DOHH2 (cell line): ENCODE measurements around the gene DAGLA.

Experiments
- EZH2phosphoT487 ChIP-seq: fragments of 200-600 bp; sonication (generic); IDR thresholded peaks from 2 replicates; pipeline ENCODE4 v1.6.1; 2017; ENCODE audit warnings: borderline replicate concordance, mild to moderate bottlenecking, antibody characterized with exemption, low read length, moderate library complexity, mixed read lengths
- TF ChIP-seq, protein P1 (sequence below): fragments of 200-600 bp; sonication (generic); IDR thresholded peaks from one replicate; pipeline ENCODE4 v1.5.1; 2014; ENCODE audit warnings: antibody characterized with exemption, mild to moderate bottlenecking, low read depth, low read length; ENCODE audit not compliant: poor library complexity, severe bottlenecking

DNA sequence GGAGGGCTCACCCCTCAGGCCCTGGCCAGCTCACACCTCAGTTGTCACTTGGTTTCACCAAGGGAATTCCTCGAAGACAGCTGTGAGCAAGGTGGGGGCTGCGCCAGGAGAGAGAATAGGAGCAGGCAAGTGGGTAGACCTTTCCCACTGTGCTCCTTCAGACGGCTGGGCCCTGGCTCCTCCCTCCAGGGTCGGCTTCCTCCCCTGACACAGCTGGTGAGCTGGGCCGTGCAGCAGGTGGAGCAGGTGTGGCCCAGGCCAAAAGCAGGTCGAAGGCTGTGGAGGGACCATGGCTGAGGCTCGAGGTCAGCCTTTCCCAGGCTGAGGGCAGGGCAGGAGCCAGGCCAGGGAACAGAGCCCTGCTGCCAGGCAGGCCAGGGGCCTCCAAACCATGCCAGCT is 59.8 kb downstream of the DAGLA start:
- TF ChIP-seq, protein P1, sequence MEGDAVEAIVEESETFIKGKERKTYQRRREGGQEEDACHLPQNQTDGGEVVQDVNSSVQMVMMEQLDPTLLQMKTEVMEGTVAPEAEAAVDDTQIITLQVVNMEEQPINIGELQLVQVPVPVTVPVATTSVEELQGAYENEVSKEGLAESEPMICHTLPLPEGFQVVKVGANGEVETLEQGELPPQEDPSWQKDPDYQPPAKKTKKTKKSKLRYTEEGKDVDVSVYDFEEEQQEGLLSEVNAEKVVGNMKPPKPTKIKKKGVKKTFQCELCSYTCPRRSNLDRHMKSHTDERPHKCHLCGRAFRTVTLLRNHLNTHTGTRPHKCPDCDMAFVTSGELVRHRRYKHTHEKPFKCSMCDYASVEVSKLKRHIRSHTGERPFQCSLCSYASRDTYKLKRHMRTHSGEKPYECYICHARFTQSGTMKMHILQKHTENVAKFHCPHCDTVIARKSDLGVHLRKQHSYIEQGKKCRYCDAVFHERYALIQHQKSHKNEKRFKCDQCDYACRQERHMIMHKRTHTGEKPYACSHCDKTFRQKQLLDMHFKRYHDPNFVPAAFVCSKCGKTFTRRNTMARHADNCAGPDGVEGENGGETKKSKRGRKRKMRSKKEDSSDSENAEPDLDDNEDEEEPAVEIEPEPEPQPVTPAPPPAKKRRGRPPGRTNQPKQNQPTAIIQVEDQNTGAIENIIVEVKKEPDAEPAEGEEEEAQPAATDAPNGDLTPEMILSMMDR, result no peak
- TF ChIP-seq EZH2phosphoT487, result no peak
